HepG2 (cell line): ENCODE measurements around the gene CERT1. TPM values are rescaled to one million over a fixed set of nuclear protein-coding genes. Genes with fewer than 3 reads are reported as not detected.
A peak's percentile ranks its signal among the peaks of the same experiment; 100 is the strongest.

Experiments
- ADNP ChIP-seq: sonication (generic); formaldehyde crosslinking; IDR thresholded peaks from 2 replicates; pipeline ENCODE4 v1.4.0; 2020; ENCODE audit warnings: missing genetic modification reagents
- ATF1 ChIP-seq: IDR thresholded peaks from 2 replicates; pipeline ENCODE4 v1.6.1; 2016; ENCODE audit warnings: mild to moderate bottlenecking, control low read depth
- DPF2 ChIP-seq: sonication (generic); formaldehyde crosslinking; IDR thresholded peaks from 2 replicates; pipeline ENCODE4 v1.4.0; 2020; ENCODE audit warnings: mild to moderate bottlenecking, low read depth, missing genetic modification reagents, borderline replicate concordance
- EHMT2 ChIP-seq: fragments of 200-600 bp; sonication (generic); IDR thresholded peaks from 2 replicates; pipeline ENCODE4 v1.7.0; 2017; ENCODE audit warnings: antibody characterized with exemption, low read depth, low read length, borderline replicate concordance
- FOXA1 ChIP-seq, 2 experiments: fragments of 450-650 bp in 1 of 2; sonication (generic) in 1 of 2; formaldehyde crosslinking in 1 of 2; IDR thresholded peaks; 2 replicates each; pipeline versions ENCODE4 v1.4.0 to v1.6.1; 2016 to 2020; ENCODE audit warnings: missing genetic modification reagents in 1 of 2
- KAT8 ChIP-seq: IDR thresholded peaks from 2 replicates; pipeline ENCODE4 v1.6.1; 2016; ENCODE audit warnings: missing genetic modification reagents, missing compliant biosample characterization
- NCOA2 ChIP-seq: sonication (generic); formaldehyde crosslinking; IDR thresholded peaks from 2 replicates; pipeline ENCODE4 v1.8.0; 2022; ENCODE audit warnings: inconsistent platforms
- NR1H2 ChIP-seq: sonication (generic); formaldehyde crosslinking; IDR thresholded peaks from 2 replicates; pipeline ENCODE4 v1.8.1; 2022; ENCODE audit warnings: low read depth, missing genetic modification reagents, borderline replicate concordance
- NR2F6 ChIP-seq, 2 experiments: IDR thresholded peaks; 2 replicates each; pipeline ENCODE4 v1.6.1; 2016; ENCODE audit warnings: antibody characterized with exemption in 1 of 2, mild to moderate bottlenecking in 1 of 2
- POLR2AphosphoS5 ChIP-seq: IDR thresholded peaks from 2 replicates; pipeline ENCODE4 v1.6.1; 2012; ENCODE audit warnings: low read depth, low read length
- PRPF4 ChIP-seq: fragments of 200-400 bp; formaldehyde crosslinking; IDR thresholded peaks from 2 replicates; pipeline ENCODE4 v1.6.1; 2016; ENCODE audit warnings: low read length, low read depth; ENCODE audit not compliant: poor library complexity, severe bottlenecking
- RARA ChIP-seq: IDR thresholded peaks from 2 replicates; pipeline ENCODE4 v1.6.1; 2016; ENCODE audit warnings: missing genetic modification reagents, missing compliant biosample characterization
- SNAPC2 ChIP-seq: sonication (generic); formaldehyde crosslinking; IDR thresholded peaks from 2 replicates; pipeline ENCODE4 v1.8.1; 2022; ENCODE audit warnings: mild to moderate bottlenecking, missing genetic modification reagents
- TCF7 ChIP-seq: sonication (generic); IDR thresholded peaks from 2 replicates; pipeline ENCODE4 v1.6.1; 2016; ENCODE audit warnings: antibody characterized with exemption, low read depth
- TEAD3 ChIP-seq: optimal IDR thresholded peaks from 2 replicates; pipeline ENCODE3; 2016; ENCODE audit warnings: borderline replicate concordance
- TRIM24 ChIP-seq: sonication (generic); formaldehyde crosslinking; IDR thresholded peaks from 2 replicates; pipeline ENCODE4 v1.8.0; 2022; ENCODE audit warnings: mild to moderate bottlenecking, missing genetic modification reagents
- ZMYM2 ChIP-seq: sonication (generic); formaldehyde crosslinking; IDR thresholded peaks from 2 replicates; pipeline ENCODE4 v1.8.0; 2022; ENCODE audit warnings: mild to moderate bottlenecking, missing genetic modification reagents
- ZNF256 ChIP-seq: sonication (generic); formaldehyde crosslinking; conservative IDR thresholded peaks from 2 replicates; pipeline ENCODE4 v1.4.0; 2020; ENCODE audit warnings: missing genetic modification reagents
- ZNF354B ChIP-seq: sonication (generic); formaldehyde crosslinking; IDR thresholded peaks from 2 replicates; pipeline ENCODE4 v1.8.0; 2022; ENCODE audit warnings: mild to moderate bottlenecking, missing genetic modification reagents
- ZNF615 ChIP-seq: sonication (generic); formaldehyde crosslinking; IDR thresholded peaks from 2 replicates; pipeline ENCODE4 v1.5.0; 2020; ENCODE audit warnings: mild to moderate bottlenecking, missing genetic modification reagents, borderline replicate concordance
- ZNF883 ChIP-seq: sonication (generic); formaldehyde crosslinking; IDR thresholded peaks from 2 replicates; pipeline ENCODE4 v1.5.1; 2020; ENCODE audit warnings: mild to moderate bottlenecking, missing genetic modification reagents; ENCODE audit errors: not compliant biosample characterization
- ZSCAN29 ChIP-seq: sonication (generic); formaldehyde crosslinking; conservative IDR thresholded peaks from 2 replicates; pipeline ENCODE4 v1.4.0; 2020; ENCODE audit warnings: mild to moderate bottlenecking, missing genetic modification reagents
- polyA plus RNA-seq, 8 experiments: library from polyadenylated mRNA; depleted of rRNA in 3 of 8; stranded (reverse) in 7 of 8; unstranded in 1 of 8; fragments of >200 nt; fragmentation: Illumina TruSeq in 4 of 8; extraction: Trizol in 4 of 8; gene quantifications; 2 replicates each; pipeline versions ENCODE4 v1.2.1 to v1.2.3, GENCODE V29; 2011 to 2016; ENCODE audit warnings: low read depth in 4 of 8, missing spikeins in 1 of 8, mixed read lengths in 1 of 8; ENCODE audit not compliant: insufficient read depth in 1 of 8
- total RNA-seq, 5 experiments: library from RNA; depleted of rRNA; stranded (reverse); fragments of >200 nt; fragmentation: Illumina TruSeq; extraction: Trizol; gene quantifications; 2 replicates each; pipeline ENCODE4 v1.2.3, GENCODE V29; 2016; ENCODE audit warnings: low read depth in 1 of 5
- TF ChIP-seq, protein P1 (sequence below): sonication (generic); IDR thresholded peaks from 2 replicates; pipeline ENCODE4 v1.6.1; 2016; ENCODE audit warnings: low read depth, borderline replicate concordance
- TF ChIP-seq, protein P2 (sequence below): IDR thresholded peaks from 2 replicates; pipeline ENCODE4 v1.6.1; 2016; ENCODE audit warnings: missing genetic modification reagents, missing compliant biosample characterization
- TF ChIP-seq, protein P3 (sequence below): IDR thresholded peaks from 2 replicates; pipeline ENCODE4 v1.6.1; 2016
- TF ChIP-seq, protein P4 (sequence below): sonication (generic); formaldehyde crosslinking; IDR thresholded peaks from 2 replicates; pipeline ENCODE4 v1.8.0; 2022; ENCODE audit warnings: missing genetic modification reagents, low read depth, mild to moderate bottlenecking, borderline replicate concordance

Gene CERT1
- total and polyA plus RNA-seq, 2 of the 13 experiments (the other 11 are each of a cell fraction or from before 2014, with no cell fraction given) = 8.2 to 12.7 TPM

DNA sequence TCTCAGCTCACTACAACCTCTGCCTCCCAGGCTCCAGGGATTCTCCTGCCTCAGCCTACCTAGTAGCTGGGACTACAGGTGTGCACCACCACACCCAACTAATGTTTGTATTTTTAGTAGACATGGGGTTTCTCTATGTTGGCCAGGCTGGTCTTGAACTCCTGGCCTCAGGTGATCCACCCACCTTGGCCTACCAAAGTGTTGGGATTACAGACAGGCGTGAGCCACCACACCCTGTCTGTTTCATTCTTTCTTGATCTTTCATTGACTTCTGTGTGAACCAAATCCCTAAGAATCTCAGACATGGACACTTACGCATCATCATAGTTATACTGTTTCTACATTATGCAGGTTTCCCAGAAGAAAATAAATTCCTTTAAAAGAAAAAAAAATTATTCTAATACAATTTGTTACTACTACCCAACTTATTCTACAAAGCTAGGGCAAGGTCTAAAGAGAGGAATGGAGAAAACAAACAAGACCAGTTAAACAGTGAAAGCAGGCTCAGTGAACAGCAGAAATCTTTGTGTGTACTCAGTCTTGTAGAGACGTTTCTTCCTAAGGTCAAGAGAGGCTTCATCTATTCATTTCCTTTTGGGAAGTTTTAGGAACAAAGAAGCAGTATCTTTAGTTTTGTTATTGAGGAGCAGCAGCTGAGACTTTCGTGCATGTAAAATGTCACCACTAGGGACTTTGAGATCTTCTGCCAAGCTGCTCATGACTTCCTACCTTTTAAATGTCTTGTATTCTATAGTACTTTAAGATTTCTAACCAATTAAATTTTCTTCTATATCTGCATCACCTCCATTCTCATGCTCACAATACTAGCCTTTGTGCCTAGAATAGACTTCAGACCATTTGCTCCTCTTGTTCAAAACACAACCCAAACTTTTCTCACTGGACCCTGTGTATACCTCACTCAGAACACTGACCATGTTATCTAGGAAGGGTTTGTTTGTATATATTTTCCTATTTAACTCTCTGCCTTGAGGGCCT is 180.0 kb downstream of the CERT1 start (continued):
- TF ChIP-seq, protein P1, sequence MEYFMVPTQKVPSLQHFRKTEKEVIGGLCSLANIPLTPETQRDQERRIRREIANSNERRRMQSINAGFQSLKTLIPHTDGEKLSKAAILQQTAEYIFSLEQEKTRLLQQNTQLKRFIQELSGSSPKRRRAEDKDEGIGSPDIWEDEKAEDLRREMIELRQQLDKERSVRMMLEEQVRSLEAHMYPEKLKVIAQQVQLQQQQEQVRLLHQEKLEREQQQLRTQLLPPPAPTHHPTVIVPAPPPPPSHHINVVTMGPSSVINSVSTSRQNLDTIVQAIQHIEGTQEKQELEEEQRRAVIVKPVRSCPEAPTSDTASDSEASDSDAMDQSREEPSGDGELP = peak; percentile 42; the same call in 1 of the 2 replicates
- TF ChIP-seq PRPF4 (peak; percentile 28), TRIM24 (CRISPR knock-in tag) (no peak), EHMT2 (peak; percentile 51; the same call in 1 of the 2 replicates), ZSCAN29 (peak; percentile 59; the same call in 1 of the 2 replicates), ZMYM2 (CRISPR knock-in tag) (peak; percentile 60; the same call in 1 of the 2 replicates), NR2F6 (IDR thresholded peaks at IDR 0.05) (peak; percentile 47; the same call in 1 of the 2 replicates), NR2F6 (CRISPR knock-in tag; IDR thresholded peaks at IDR 0.05) (peak; percentile 29; the same call in 1 of the 2 replicates), TEAD3 (CRISPR knock-in tag) (peak; percentile 44), SNAPC2 (CRISPR knock-in tag) (no peak), RARA (CRISPR knock-in tag) (peak; percentile 27; the same call in 1 of the 2 replicates), ZNF256 (CRISPR knock-in tag) (no peak), ZNF354B (no peak), FOXA1 (IDR thresholded peaks at IDR 0.05) (no peak), FOXA1 (CRISPR knock-in tag; IDR thresholded peaks at IDR 0.05) (peak; percentile 61; the same call in 1 of the 2 replicates), ZNF883 (CRISPR knock-in tag) (no peak), ADNP (CRISPR knock-in tag) (peak; percentile 85), POLR2AphosphoS5 (no peak), TCF7 (0 out of 2 replicates have a peak, but pooled peaks have one; percentile 11), NR1H2 (no peak), NCOA2 (CRISPR knock-in tag) (peak; percentile 67; the same call in 1 of the 2 replicates), ZNF615 (CRISPR knock-in tag) (no peak), DPF2 (CRISPR knock-in tag) (peak; percentile 81), ATF1 (no peak; the same call in 1 of the 2 replicates), KAT8 (CRISPR knock-in tag) (peak; percentile 25; the same call in 1 of the 2 replicates)
- TF ChIP-seq, protein P2, sequence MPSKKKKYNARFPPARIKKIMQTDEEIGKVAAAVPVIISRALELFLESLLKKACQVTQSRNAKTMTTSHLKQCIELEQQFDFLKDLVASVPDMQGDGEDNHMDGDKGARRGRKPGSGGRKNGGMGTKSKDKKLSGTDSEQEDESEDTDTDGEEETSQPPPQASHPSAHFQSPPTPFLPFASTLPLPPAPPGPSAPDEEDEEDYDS = peak; percentile 55; the same call in 1 of the 2 replicates
- TF ChIP-seq, protein P3, sequence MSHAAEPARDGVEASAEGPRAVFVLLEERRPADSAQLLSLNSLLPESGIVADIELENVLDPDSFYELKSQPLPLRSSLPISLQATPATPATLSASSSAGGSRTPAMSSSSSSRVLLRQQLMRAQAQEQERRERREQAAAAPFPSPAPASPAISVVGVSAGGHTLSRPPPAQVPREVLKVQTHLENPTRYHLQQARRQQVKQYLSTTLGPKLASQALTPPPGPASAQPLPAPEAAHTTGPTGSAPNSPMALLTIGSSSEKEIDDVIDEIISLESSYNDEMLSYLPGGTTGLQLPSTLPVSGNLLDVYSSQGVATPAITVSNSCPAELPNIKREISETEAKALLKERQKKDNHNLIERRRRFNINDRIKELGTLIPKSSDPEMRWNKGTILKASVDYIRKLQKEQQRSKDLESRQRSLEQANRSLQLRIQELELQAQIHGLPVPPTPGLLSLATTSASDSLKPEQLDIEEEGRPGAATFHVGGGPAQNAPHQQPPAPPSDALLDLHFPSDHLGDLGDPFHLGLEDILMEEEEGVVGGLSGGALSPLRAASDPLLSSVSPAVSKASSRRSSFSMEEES (CRISPR knock-in tag) = no peak
- TF ChIP-seq, protein P4, sequence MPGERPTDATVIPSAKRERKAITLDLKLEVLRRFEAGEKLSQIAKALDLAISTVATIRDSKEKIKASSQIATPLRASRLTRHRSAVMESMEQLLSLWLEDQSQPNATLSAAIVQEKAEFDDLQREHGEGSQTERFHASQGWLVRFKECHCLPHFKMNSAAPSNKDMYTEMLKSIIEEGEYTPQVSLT (CRISPR knock-in tag) = no peak
